ENCODE results near the gene TNFAIP2. TPM values are rescaled to one million over a fixed set of nuclear protein-coding genes. Genes with fewer than 3 reads are reported as not detected.

TNFAIP2 gene
- total RNA-seq, 2 experiments from 2014 or later, result 0.60 TPM; not detected in 1

DNA sequence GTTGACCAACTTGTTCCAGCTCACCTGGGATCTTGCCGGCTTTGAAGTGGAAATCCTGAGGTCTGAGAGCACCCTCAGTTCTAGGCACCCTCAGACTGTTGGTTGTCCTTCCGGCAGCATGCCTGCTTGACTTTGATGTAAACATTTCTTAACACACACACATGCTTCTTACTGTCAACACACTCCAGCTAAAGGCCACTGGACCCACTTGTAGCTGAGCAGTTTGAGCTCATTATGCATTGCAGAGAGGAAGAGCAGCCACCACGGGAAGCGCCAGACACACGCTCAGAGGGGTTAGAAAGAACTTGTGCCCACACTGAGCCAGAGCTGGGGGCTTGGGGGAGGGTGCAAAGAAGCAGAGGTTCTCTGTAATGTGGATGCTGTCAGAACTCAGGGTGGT, 55.8 kb downstream of the TNFAIP2 start:
- ChIA-PET POLR2A (no interaction called here), CTCF (interaction anchor here (0.6 to 1.3 kb wide), 3 partner anchors 42 to 113 kb away, joined by 3 to 4 read pairs (median 3); no protein-coding TSS in a partner anchor)
- Mint-ChIP-seq H3K27me3 (peaks cover 9% of the 10 kb centered on the region), H3K4me3 (no peak overlapping the region), H3K9me3 (peaks cover 4% of the 10 kb centered on the region), H3K27ac (no peak overlapping the region), H3K36me3 (ENCODE audit: low read depth) (no peaks in the 10 kb centered on the region), H3K4me1 (no peaks in the 10 kb centered on the region)
- DNase-seq, result no peak

DNA sequence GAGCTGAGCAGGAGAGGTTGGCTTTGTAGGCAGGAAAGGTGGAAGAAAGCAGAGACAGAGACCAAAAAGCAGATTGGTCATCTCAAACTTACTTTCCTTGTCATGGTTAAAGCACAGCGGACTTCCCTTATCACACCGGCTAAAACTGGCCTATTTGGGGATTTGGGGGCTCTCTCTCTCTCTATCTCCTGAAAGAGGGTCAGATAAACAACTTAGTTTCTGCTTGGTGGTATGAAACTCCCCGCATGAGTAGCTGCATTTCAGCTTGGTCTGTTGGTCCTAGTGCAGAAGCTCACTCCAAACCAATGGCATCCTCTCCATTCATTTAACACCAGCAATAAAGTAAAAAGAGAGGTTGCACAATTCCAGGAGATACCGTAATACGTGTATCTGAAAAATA, 57.1 kb downstream of the TNFAIP2 start:
- no peak for DNase-seq
- Mint-ChIP-seq H3K4me1 (no peaks in the 10 kb centered on the region), H3K36me3 (ENCODE audit: low read depth) (no peaks in the 10 kb centered on the region), H3K27me3 (peaks cover 8% of the 10 kb centered on the region), H3K4me3 (no peak overlapping the region), H3K9me3 (peaks cover under 1% of the 10 kb centered on the region), H3K27ac (no peak overlapping the region)
- ChIA-PET POLR2A (no interaction called here), CTCF (no interaction called here)

DNA sequence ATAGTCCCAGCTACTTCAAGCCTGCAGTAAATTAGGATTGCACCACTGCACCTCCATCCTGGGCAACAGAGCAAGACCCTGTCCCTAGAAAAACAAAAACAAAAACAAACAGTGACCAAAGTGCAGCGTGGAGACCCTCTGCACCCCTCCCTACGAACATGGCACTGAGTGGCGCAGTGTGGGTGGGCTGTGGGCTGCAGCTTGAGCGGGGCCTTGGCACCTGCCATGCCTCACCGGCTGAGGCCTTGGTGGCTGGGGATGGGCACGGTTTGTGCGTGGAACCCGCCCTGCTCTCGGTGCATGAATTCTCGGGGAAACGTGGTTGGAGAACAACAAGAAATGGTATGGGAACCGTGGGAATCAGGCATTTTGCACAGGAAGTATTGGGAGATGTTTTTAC, 60.8 kb downstream of the TNFAIP2 start:
- ChIA-PET CTCF (no interaction called here), POLR2A (no interaction called here)
- no peak overlapping the region for H3K27ac Mint-ChIP-seq
- H3K36me3 Mint-ChIP-seq (ENCODE audit: low read depth), result no peaks in the 10 kb centered on the region
- no peaks in the 10 kb centered on the region for H3K9me3 Mint-ChIP-seq
- peaks cover 35% of the 10 kb centered on the region for H3K27me3 Mint-ChIP-seq
- H3K4me3 Mint-ChIP-seq, result no peak overlapping the region
- no peaks in the 10 kb centered on the region for H3K4me1 Mint-ChIP-seq
- no peak for DNase-seq

DNA sequence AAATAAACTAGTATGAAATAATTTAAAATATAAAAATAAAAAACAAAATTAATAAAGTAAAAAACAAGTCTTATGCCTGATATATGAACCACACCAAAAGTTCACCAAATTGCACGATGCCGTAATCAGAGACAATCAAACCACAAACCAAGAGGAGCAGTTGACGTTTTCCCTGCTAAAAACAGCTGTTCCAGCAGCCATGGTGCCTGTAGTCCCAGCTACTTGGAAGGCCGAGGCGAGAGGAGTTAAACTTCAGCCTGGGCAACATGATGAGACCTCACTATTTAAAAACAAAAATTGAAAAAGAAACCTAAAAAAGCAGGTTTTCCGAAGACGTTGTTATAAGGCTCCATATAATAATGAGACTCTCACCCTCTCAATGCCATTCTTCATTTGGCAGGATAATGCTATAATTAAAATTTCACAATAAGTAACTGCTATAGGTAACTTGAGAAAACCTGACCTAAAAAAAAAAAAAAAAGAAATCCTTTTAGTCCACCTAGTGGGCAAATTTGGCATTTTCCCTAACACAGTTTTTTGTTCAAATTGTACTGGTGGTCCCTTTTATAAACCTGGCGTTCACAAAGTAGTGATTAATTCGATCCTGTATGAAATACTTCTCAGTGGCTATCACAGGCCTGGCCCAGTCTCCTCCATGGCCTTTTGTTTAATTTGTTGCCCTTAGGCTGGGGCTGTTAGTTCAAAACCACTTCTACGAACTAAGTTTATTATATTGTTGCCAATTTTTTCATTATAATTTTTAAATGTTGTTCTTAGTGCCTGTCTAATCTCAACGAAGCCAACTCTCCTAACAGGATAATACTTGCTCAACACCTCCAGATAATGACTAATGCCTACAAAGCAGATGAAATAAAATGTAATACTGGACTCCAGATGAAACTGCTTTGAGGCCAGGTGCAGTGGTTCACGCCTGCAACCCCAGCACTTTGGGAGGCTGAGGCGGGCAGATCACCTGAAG, 62.1 kb downstream of the TNFAIP2 start:
- DNase-seq, result no peak
- Mint-ChIP-seq H3K27me3 (peaks cover 42% of the 10 kb centered on the region), H3K4me3 (no peak overlapping the region), H3K36me3 (ENCODE audit: low read depth) (no peaks in the 10 kb centered on the region), H3K9me3 (no peaks in the 10 kb centered on the region), H3K27ac (no peak overlapping the region), H3K4me1 (no peaks in the 10 kb centered on the region)
- ChIA-PET CTCF (interaction anchor here (0.8 to 0.9 kb wide), 2 partner anchors 17 to 801 kb away, joined by 3 to 6 read pairs; no protein-coding TSS in a partner anchor), POLR2A (no interaction called here)

DNA sequence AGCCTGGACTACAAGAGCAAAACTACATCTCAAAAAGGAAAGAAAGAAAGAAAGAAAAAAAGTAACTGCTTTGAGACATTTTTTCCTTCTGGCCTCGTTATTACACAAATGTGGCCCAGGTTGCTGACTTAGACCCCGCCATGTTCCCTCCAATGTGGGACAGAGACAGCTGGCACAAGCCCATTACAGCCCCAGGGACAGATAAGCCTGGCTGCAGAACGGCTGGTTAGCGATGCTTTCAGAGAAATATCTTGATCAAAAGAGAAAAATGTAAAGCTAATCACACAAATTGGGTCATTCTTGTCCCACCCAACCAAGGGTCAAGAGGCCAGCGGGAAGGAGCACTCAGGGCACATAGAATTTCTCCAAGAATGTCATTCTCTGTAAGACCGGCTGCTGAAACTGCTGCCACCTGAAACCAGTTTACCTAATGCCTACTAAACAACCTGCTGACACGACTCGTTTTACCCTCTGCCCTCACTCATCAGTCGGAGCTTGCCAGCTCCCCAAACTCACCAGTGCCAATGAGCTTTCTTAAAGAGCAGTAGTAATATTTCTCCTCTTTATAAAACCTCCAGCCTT, 63.1 kb downstream of the TNFAIP2 start:
- no peaks in the 10 kb centered on the region for H3K36me3 Mint-ChIP-seq (ENCODE audit: low read depth)
- no peaks in the 10 kb centered on the region for H3K9me3 Mint-ChIP-seq
- H3K4me1 Mint-ChIP-seq, result no peaks in the 10 kb centered on the region
- H3K27me3 Mint-ChIP-seq, result peaks cover 46% of the 10 kb centered on the region
- ChIA-PET CTCF (no interaction called here), POLR2A (no interaction called here)
- H3K4me3 Mint-ChIP-seq, result no peak overlapping the region
- no peak overlapping the region for H3K27ac Mint-ChIP-seq
- DNase-seq, result no peak

Other genes starting within 250 kb of the TNFAIP2 start
- gene AMN, start 200.8 kb upstream of the TNFAIP2 start, total RNA-seq, result under 1 TPM; 0.15 to 0.30 TPM
- gene CDC42BPB, start 65.9 kb upstream of the TNFAIP2 start, total RNA-seq, result 1 to 10 TPM in 1 of 2 experiments, under 1 TPM in 1; 0.81 to 1.1 TPM
- gene LBHD2, start 39.3 kb upstream of the TNFAIP2 start, total RNA-seq, result not detected
- gene EXOC3L4, start 28.7 kb upstream of the TNFAIP2 start, total RNA-seq, result not detected
- 100 to 1,000 TPM; 176 to 179 TPM for gene EIF5, start 210.8 kb downstream of the TNFAIP2 start, total RNA-seq